KMS-11 (cell line): ENCODE measurements around the gene LIMA1.
A peak's percentile ranks its signal among the peaks of the same experiment; 100 is the strongest.

Experiments used
- H2AFZ ChIP-seq: fragments of 200-600 bp; sonication (generic); 2 replicates; pipeline ENCODE4 v1.6.1; 2016; ENCODE audit warnings: antibody characterized with exemption, mixed run types, low read depth
- H3K27ac ChIP-seq: fragments of 200-600 bp; sonication (generic); 2 replicates; pipeline ENCODE4 v1.6.1; 2016; ENCODE audit warnings: mild to moderate bottlenecking, mixed run types
- H3K27me3 ChIP-seq: fragments of 200-600 bp; sonication (generic); 2 replicates; pipeline ENCODE4 v1.6.1; 2017; ENCODE audit warnings: mild to moderate bottlenecking, low read depth, mixed run types, moderate library complexity; ENCODE audit not compliant: insufficient read depth
- H3K36me3 ChIP-seq: fragments of 200-600 bp; sonication (generic); 2 replicates; pipeline ENCODE4 v1.6.1; 2017; ENCODE audit warnings: mild to moderate bottlenecking, mixed run types; ENCODE audit not compliant: insufficient read depth
- H3K4me1 ChIP-seq: fragments of 200-600 bp; sonication (generic); 2 replicates; pipeline ENCODE4 v1.6.1; 2016; ENCODE audit warnings: mild to moderate bottlenecking, low read depth, mixed run types; ENCODE audit not compliant: poor library complexity, severe bottlenecking
- H3K4me2 ChIP-seq: fragments of 200-600 bp; sonication (generic); 2 replicates; pipeline ENCODE4 v1.7.0; 2016; ENCODE audit warnings: mild to moderate bottlenecking, mixed run types
- H3K4me3 ChIP-seq: fragments of 200-600 bp; sonication (generic); IDR thresholded peaks from 2 replicates; pipeline ENCODE4 v1.6.1; 2017; ENCODE audit warnings: low read depth, low read length, mixed read lengths; ENCODE audit not compliant: insufficient read depth
- H3K79me2 ChIP-seq: fragments of 200-600 bp; sonication (generic); 2 replicates; pipeline ENCODE4 v1.6.1; 2016; ENCODE audit warnings: low read depth, mixed run types; ENCODE audit not compliant: insufficient read depth
- H3K9ac ChIP-seq: fragments of 200-600 bp; sonication (generic); 2 replicates; pipeline ENCODE4 v1.6.1; 2016; ENCODE audit warnings: mild to moderate bottlenecking, mixed run types
- H4K20me1 ChIP-seq: fragments of 200-600 bp; sonication (generic); 2 replicates; pipeline ENCODE4 v1.6.1; 2016; ENCODE audit warnings: mild to moderate bottlenecking, mixed run types; ENCODE audit not compliant: insufficient read depth
- CTCF ChIP-seq: fragments of 200-600 bp; sonication (generic); conservative IDR thresholded peaks from 2 replicates; pipeline ENCODE4 v1.6.1; 2017; ENCODE audit warnings: low read depth, mild to moderate bottlenecking, antibody characterized with exemption, low read length, moderate library complexity, mixed read lengths

Gene LIMA1

GRCh38 chr12:50185301-50185895 lies 97.9 kb downstream of the LIMA1 start:
- no peaks in the 10 kb centered on the region for H4K20me1 ChIP-seq
- peak overlapping the region; percentile 95; the same call in 1 of the 2 replicates for H3K4me2 ChIP-seq
- peaks cover 50% of the 10 kb centered on the region for H3K4me1 ChIP-seq
- H3K36me3 ChIP-seq = no peaks in the 10 kb centered on the region
- no peak overlapping the region for H3K4me3 ChIP-seq
- no peak overlapping the region for H3K27ac ChIP-seq
- no peak overlapping the region for H3K9ac ChIP-seq
- H2AFZ ChIP-seq = no peak overlapping the region
- H3K27me3 ChIP-seq = no peaks in the 10 kb centered on the region
- no peaks in the 10 kb centered on the region for H3K79me2 ChIP-seq
- no peak for TF ChIP-seq CTCF

GRCh38 chr12:50184261-50184660 lies 99.1 kb downstream of the LIMA1 start:
- no peak for TF ChIP-seq CTCF
- no peaks in the 10 kb centered on the region for H3K79me2 ChIP-seq
- no peak overlapping the region for H2AFZ ChIP-seq
- no peak overlapping the region for H3K4me2 ChIP-seq
- H3K4me1 ChIP-seq = peaks cover 45% of the 10 kb centered on the region
- no peaks in the 10 kb centered on the region for H4K20me1 ChIP-seq
- no peaks in the 10 kb centered on the region for H3K36me3 ChIP-seq
- H3K27me3 ChIP-seq = no peaks in the 10 kb centered on the region
- no peak overlapping the region for H3K4me3 ChIP-seq
- no peak overlapping the region for H3K27ac ChIP-seq
- no peak overlapping the region for H3K9ac ChIP-seq

GRCh38 chr12:50182461-50182860 lies 100.9 kb downstream of the LIMA1 start:
- H3K79me2 ChIP-seq = no peaks in the 10 kb centered on the region
- TF ChIP-seq CTCF = no peak; the same call in 1 of the 2 replicates

GRCh38 chr12:50181691-50182090 lies 101.6 kb downstream of the LIMA1 start:
- TF ChIP-seq CTCF = no peak
- no peaks in the 10 kb centered on the region for H4K20me1 ChIP-seq

More at GRCh38 chr12:50182461-50182860, 100.9 kb downstream of the LIMA1 start:
- Histone ChIP-seq H3K4me1 (peaks cover 27% of the 10 kb centered on the region), H3K4me3 (no peak overlapping the region), H3K27ac (no peak overlapping the region), H4K20me1 (no peaks in the 10 kb centered on the region), H3K27me3 (no peaks in the 10 kb centered on the region), H3K36me3 (no peaks in the 10 kb centered on the region), H2AFZ (no peak overlapping the region), H3K4me2 (no peak overlapping the region), H3K9ac (no peak overlapping the region)

More at GRCh38 chr12:50181691-50182090, 101.6 kb downstream of the LIMA1 start:
- Histone ChIP-seq H3K27ac (no peak overlapping the region), H3K9ac (no peak overlapping the region), H3K27me3 (no peaks in the 10 kb centered on the region), H3K4me2 (no peak overlapping the region), H3K79me2 (no peaks in the 10 kb centered on the region), H2AFZ (no peak overlapping the region), H3K36me3 (no peaks in the 10 kb centered on the region), H3K4me1 (peaks cover 19% of the 10 kb centered on the region), H3K4me3 (no peak overlapping the region)
